Adipose tissue (tissue), 3 donors: ENCODE results near the gene TMEM120A. TPM values are rescaled to one million over a fixed set of nuclear protein-coding genes. Genes with fewer than 3 reads are reported as not detected.

Experiments
- H3K27ac ChIP-seq: one replicate; pipeline ENCODE4 v1.5.1; 2013; ENCODE audit warnings: low read depth, low read length
- WGBS, 3 donors: extraction: QIAGEN DNeasy Blood & Tissue Kit; methylation state at CpG; one replicate each; pipeline ENCODE4 v1.1.7; 2013; 5-methylcytosine and 5-hydroxymethylcytosine counted together
- polyA plus RNA-seq, 3 donors: library from polyadenylated mRNA; stranded (reverse); fragments of 200-250 nt; gene quantifications; one replicate each; pipeline ENCODE4 v1.2.3, GENCODE V29; 2013
- donor health status: healthy with polysubstance abuse.
- donor health status: Bipolar disorder and iron deficiency.
- donor health status: healthy.

Gene TMEM120A
- polyA plus RNA-seq, 3 donors = 62.5 to 257 (median 117) TPM

- 93 to 97% (median 95%) methylated on average over 11 of the region's 11 CpGs for WGBS, 3 donors
- H3K27ac ChIP-seq = no peak overlapping the region
These were observed 6.2 kb upstream of the TMEM120A start for GRCh38 chr7:76000566-76000965.

- WGBS, 3 donors = 90 to 96% (median 95%) methylated on average over 1 of the region's 1 CpG
- H3K27ac ChIP-seq = no peak overlapping the region
These were observed 3.6 kb upstream of the TMEM120A start for GRCh38 chr7:75998038-75998437.

- 79 to 84% (median 84%) methylated on average over 4 of the region's 4 CpGs for WGBS, 3 donors
- H3K27ac ChIP-seq = peak overlapping the region; percentile 10
These were observed 2.1 kb upstream of the TMEM120A start for GRCh38 chr7:75996476-75996875.

GRCh38 chr7:75995996-75996395 is 1.6 kb upstream of the TMEM120A start:
- 97 to 99% (median 97%) methylated on average over 5 of the region's 5 CpGs for WGBS, 3 donors
- peak overlapping the region; percentile 10 for H3K27ac ChIP-seq

GRCh38 chr7:75995052-75995471 is 667 bp upstream of the TMEM120A start:
- H3K27ac ChIP-seq = no peak overlapping the region
- WGBS, 3 donors = 46 to 66% (median 56%) methylated on average over 11 of the region's 11 CpGs

GRCh38 chr7:75993689-75994387 is 557 bp downstream of the TMEM120A start:
- H3K27ac ChIP-seq = peak overlapping the region; percentile 38
- 2 to 4% (median 3%) methylated on average over 33 to 40 of the region's 40 CpGs for WGBS, 3 donors

GRCh38 chr7:75992083-75992755 is 2.2 kb downstream of the TMEM120A start:
- H3K27ac ChIP-seq = no peak overlapping the region
- 66 to 87% (median 79%) methylated on average over 18 to 20 of the region's 20 CpGs for WGBS, 3 donors

GRCh38 chr7:75991531-75992082 is 2.8 kb downstream of the TMEM120A start:
- no peak overlapping the region for H3K27ac ChIP-seq
- WGBS, 3 donors = 96 to 97% (median 97%) methylated on average over 9 of the region's 9 CpGs

- WGBS, 3 donors = 41 to 62% (median 52%) methylated on average over 21 of the region's 21 CpGs
- no peak overlapping the region for H3K27ac ChIP-seq
These were observed 4.7 kb downstream of the TMEM120A start for GRCh38 chr7:75989500-75990388.

GRCh38 chr7:75988568-75989499 is 5.6 kb downstream of the TMEM120A start:
- WGBS, 3 donors = 22 to 67% (median 54%) methylated on average over 14 to 19 of the region's 31 CpGs
- no peak overlapping the region for H3K27ac ChIP-seq

- H3K27ac ChIP-seq = no peak overlapping the region
These were observed 6.4 kb downstream of the TMEM120A start for GRCh38 chr7:75987805-75988567.

GRCh38 chr7:75987026-75987804 is 7.2 kb downstream of the TMEM120A start:
- 88 to 92% (median 91%) methylated on average over 32 of the region's 32 CpGs for WGBS, 3 donors

More at GRCh38 chr7:75987805-75988567, 6.4 kb downstream of the TMEM120A start:
- 89 to 93% (median 90%) methylated on average over 27 to 30 of the region's 30 CpGs for WGBS, 3 donors

GRCh38 chr7:75986147-75986781 is 8.1 kb downstream of the TMEM120A start:
- 84 to 89% (median 89%) methylated on average over 19 to 20 of the region's 20 CpGs for WGBS, 3 donors
- no peak overlapping the region for H3K27ac ChIP-seq

More at GRCh38 chr7:75987026-75987804, 7.2 kb downstream of the TMEM120A start:
- no peak overlapping the region for H3K27ac ChIP-seq

- 83 to 87% (median 84%) methylated on average over 40 to 41 of the region's 41 CpGs for WGBS, 3 donors
- no peak overlapping the region for H3K27ac ChIP-seq
These were observed 8.8 kb downstream of the TMEM120A start for GRCh38 chr7:75985518-75986146.

- WGBS, 3 donors = 87 to 89% (median 88%) methylated on average over 16 to 21 of the region's 21 CpGs
These were observed 9.3 kb downstream of the TMEM120A start for GRCh38 chr7:75985009-75985517.

More at GRCh38 chr7:75985009-75985517, 9.3 kb downstream of the TMEM120A start:
- no peak overlapping the region for H3K27ac ChIP-seq
